Stimulated activated CD4-positive, alpha-beta T cell treated with anti-CD3 and anti-CD28 coated beads, Interleukin-2, amount 100 ng/mL, for 4 hours (primary cell): ENCODE results near the gene ZBTB47.

Experiments used
- DNase-seq: peaks from one replicate; pipeline ENCODE4 v3.0.0-alpha.2; 2020; ENCODE audit warnings: low read depth

ZBTB47 gene

DNA sequence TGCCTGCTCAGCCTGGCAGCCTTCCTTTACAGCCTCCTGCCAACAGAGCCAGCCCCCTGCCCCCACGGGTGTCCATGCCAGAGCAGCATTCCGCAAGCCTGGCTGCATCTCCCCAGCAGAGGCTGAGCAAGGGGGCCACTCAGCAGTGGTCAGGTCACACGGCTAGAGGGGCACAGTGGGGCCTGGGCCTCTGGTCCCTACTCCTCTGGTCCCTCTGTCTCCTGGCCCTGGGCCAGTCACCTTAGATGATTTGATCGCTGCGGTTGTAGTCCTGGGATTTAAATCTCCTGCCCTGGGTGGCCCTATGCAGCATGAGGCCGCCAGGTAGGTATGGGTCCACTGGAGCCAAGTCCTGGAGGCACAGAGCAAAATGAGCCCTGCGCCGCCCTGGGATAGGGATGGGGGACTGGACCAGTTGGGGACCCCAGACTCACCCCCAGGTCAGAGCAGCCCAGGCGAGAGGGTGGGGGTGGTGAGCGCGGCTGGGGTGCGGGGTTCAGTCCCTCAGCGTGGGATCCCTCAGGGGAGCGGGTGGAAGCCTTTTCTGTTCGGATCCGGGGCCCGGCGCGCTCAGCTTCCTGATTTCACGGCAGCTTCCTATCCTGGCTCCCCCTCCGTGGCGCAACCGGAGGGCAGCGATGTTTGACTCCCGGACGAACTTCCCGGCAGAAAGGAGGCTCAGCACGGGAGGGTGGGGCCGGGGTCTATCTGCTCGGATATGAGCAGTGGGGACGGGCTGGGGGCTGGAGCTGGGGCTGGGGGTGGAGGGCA, at the start of gene ZBTB47:
ZBTB47 (plus strand) TSS at position 138 of the 771 bp plus-strand sequence. CDS start 4,659 bp downstream, outside the sequence.
- DNase-seq: no peak

DNA sequence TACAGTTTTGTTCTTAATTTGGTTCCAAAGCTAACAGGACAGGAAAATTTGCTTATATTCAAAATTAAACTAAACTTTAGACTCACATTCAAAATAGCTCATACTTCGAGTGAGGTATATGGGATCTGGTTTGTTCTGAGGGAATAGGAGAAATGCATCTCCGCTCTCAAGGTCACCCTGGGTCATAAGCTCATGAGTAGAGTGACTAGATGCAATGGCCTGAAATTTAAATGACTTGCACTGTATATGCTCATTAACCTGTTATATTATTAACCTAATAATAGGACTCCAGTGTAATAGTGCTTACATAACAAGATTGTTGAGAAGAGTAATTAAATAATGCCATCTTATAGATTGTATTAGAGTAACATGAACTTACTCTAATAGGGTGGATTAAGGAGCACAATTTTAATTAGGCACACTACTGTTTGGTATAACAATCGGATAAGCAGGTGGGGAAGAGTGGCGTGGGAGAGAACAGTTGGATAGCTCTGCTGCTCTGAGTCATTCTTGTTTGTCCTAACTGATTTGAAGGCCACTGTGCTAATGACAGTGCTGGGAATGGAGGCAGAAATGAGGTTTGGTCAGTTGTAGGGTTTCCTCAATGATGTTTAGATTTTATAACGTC, 47.8 kb upstream of the ZBTB47 start:
- no peak for DNase-seq

- no peak for DNase-seq
These were observed 44.9 kb upstream of the ZBTB47 start for GRCh38 chr3:42608581-42608980.

GRCh38 chr3:42610976-42611375, 42.5 kb upstream of the ZBTB47 start:
- no peak for DNase-seq

DNA sequence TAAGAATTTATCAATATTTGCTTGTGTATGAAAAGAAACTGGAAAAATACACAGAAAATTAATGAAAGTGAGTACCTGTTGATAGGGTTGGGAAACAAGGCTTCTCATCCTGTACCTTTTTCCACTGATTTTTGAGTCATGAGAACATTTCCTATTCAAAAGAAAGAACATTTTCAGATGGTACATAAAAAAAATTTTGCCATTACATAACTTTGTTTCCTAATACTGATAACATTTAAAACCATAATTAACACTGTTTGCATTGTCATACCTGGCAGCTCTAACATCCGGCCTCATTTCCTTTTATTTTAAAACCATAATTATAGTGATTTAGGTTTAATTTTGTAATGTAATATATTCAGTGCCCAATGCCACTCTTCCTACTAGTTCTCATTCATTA, 41.3 kb upstream of the ZBTB47 start:
- no peak for DNase-seq

- DNase-seq: no peak
These were observed 40.6 kb upstream of the ZBTB47 start for GRCh38 chr3:42612928-42613327.

- DNase-seq: no peak
These were observed 40.0 kb upstream of the ZBTB47 start for GRCh38 chr3:42613462-42613861.

DNA sequence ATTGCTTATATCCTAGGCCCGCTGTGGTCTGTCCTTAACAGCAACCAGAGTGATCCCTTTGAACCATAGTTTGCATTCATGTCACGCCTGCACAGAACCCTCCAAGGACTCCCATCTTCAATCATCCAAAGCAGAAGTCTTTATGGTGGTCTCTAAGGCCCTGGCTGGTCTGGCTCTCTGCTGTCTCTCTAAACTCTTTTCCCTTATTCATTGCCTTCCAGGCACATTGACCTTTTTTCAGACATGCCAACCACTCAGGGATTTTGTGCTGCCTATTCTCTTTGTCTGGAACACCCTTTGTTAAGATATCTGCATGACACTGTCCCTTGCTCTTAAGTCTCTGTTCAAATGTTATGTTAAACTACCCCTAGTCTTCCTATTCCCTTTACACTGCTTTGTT, 21.9 kb upstream of the ZBTB47 start:
- no peak for DNase-seq

DNA sequence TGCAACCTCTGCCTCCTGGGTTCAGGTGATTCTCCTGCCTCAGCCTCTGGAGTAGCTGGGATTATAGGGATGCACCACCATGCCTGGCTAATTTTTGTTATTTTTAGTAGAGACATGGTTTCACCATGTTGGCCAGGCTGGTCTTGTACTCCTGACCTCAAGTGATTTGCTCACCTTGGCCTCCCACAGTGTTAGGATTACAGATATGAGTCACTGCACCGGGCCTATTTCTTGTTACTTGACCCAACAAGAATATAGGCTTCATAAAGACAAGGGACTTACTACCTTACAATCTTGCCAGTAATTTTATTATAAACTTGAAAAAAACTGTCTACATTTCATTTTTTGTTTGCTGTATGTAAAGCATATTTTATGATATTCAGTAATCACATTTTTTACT, 21.4 kb upstream of the ZBTB47 start:
- no peak for DNase-seq

GRCh38 chr3:42633544-42633943, 20.0 kb upstream of the ZBTB47 start:
- DNase-seq: no peak

DNA sequence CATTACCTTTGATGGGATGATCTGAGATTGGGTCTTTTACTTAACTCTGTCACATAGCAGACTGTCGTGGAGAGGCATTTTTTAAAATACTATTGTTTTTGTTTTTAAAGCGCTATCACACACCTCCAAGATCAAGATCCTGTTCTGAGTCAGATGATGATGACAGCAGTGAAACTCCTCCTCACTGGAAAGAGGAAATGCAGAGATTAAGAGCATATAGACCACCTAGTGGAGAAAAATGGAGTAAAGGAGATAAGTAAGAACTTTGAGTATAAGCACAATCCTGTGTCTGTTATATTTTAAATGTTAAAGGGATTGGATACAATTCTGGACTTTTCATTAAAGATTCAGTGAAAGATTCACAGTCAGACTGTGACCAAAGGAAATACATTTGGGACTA, 18.4 kb upstream of the ZBTB47 start:
- no peak for DNase-seq

- DNase-seq: no peak
These were observed 16.5 kb upstream of the ZBTB47 start for GRCh38 chr3:42637001-42637400.

GRCh38 chr3:42638339-42638842, 15.1 kb upstream of the ZBTB47 start:
- DNase-seq: no peak

- DNase-seq: no peak
These were observed 14.3 kb upstream of the ZBTB47 start for GRCh38 chr3:42639192-42639591.

GRCh38 chr3:42640129-42640528, 13.4 kb upstream of the ZBTB47 start:
- no peak for DNase-seq

- no peak for DNase-seq
These were observed 12.6 kb upstream of the ZBTB47 start for GRCh38 chr3:42640771-42641370.

DNA sequence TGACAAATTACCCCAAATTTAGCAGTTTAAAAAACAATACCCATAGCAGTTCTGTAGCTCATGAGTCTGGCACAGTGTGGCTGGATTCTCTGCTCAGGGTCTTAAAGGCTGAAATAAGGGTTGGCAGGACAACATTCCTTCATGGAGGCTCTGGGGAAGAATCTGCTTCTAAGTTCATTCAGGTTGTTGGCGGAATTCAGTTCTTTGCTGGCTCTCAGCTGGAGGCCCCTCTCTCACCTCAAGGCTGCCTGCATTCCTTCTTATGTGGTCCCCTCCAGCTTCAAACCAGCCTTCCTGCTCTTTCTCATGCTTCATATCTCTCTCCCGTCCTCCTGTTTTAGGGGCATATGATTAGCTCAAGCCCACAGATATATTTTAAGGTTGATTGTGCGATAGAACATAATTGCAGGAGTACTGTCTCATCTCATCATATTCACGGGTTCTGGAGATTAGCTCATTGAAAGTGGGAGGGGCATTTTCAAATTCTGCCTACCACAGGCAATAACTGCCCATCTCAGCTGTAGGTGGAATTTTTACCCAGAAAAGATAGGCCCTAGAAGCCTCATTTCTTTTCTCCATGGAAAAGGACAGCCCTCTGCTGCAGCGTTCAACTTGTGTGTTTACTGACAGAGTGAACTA, 5.6 kb upstream of the ZBTB47 start:
- DNase-seq: no peak

GRCh38 chr3:42649006-42649405, 4.5 kb upstream of the ZBTB47 start:
- DNase-seq: no peak

DNA sequence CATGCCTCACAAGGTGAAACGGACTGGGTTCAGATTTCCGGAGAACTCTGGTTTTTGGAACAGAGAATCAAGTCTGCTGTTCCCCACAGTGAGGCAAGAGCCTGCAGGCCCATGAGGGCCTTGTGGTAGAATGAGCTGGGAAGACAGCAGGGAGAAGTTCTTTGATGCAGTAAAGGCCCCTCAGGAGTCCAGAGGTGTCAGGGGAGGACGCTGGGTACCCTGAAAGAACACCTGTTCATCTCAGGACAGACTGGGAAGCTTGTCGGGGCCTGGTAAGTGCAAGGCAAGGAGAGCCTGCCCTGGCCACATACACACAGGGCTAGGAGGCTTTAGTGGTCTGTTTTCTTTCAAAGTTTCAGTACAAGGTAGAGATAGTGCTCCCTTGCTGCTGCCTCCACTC, 3.7 kb upstream of the ZBTB47 start:
- no peak for DNase-seq

- no peak for DNase-seq
These were observed 2.0 kb upstream of the ZBTB47 start for GRCh38 chr3:42651248-42652091.

GRCh38 chr3:42652251-42652610, 1.3 kb upstream of the ZBTB47 start:
- no peak for DNase-seq
